Stimulated activated CD8-positive, alpha-beta memory T cell treated with anti-CD3 and anti-CD28 coated beads, Interleukin-2, amount 100 ng/mL, for 1 hour (primary cell): ENCODE results near the gene FBXO38.

Experiments used
- DNase-seq, 2 donors: peaks; one replicate each; pipeline ENCODE4 v3.0.0-alpha.2; 2020; ENCODE audit warnings: low read depth in 2 of 2

The FBXO38 gene

GRCh38 chr5:148474025-148474511 is 90.3 kb downstream of the FBXO38 start:
- DNase-seq = no peak

- no peak for DNase-seq
Measured at GRCh38 chr5:148476302-148476701, 92.5 kb downstream of the FBXO38 start.

GRCh38 chr5:148477429-148477828 is 93.7 kb downstream of the FBXO38 start:
- no peak for DNase-seq

- DNase-seq = no peak
Measured at GRCh38 chr5:148482196-148482595, 98.4 kb downstream of the FBXO38 start.

GRCh38 chr5:148482697-148483462 is 99.1 kb downstream of the FBXO38 start:
- DNase-seq = peak; percentile 2 to 30

- DNase-seq = no peak
Measured at GRCh38 chr5:148483750-148484149, 100.0 kb downstream of the FBXO38 start.

- DNase-seq = no peak
Measured at GRCh38 chr5:148484651-148485050, 100.9 kb downstream of the FBXO38 start.

- no peak for DNase-seq
Measured at GRCh38 chr5:148486456-148486855, 102.7 kb downstream of the FBXO38 start.

- no peak for DNase-seq
Measured at GRCh38 chr5:148488757-148489156, 105.0 kb downstream of the FBXO38 start.

GRCh38 chr5:148491015-148491792 is 107.4 kb downstream of the FBXO38 start:
- DNase-seq = no peak

GRCh38 chr5:148491793-148492184 is 108.0 kb downstream of the FBXO38 start:
- DNase-seq = no peak

- no peak for DNase-seq
Measured at GRCh38 chr5:148492351-148492750, 108.6 kb downstream of the FBXO38 start.
